ENCODE results near the gene CS. TPM values are rescaled to one million over a fixed set of nuclear protein-coding genes. Genes with fewer than 3 reads are reported as not detected.
"Not testable (repeated sequence)": the region's sequence is repeated elsewhere in the genome, so short reads cannot be mapped to it uniquely, and the experiment has no call there.

CS gene
- total RNA-seq, 1 experiment from 2014 or later, result 185 TPM

GRCh38 chr12:56304872-56305590 is 4.9 kb upstream of the CS start:
- DNase-seq, result no peak
- H3K27me3 ChIP-seq, result no peaks in the 10 kb centered on the region
- H3K4me1 ChIP-seq, result peaks cover 8% of the 10 kb centered on the region; the same call in 1 of the 2 replicates
- H3K36me3 ChIP-seq, result peaks cover 27% of the 10 kb centered on the region
- no peak overlapping the region for H3K27ac ChIP-seq
- no peak overlapping the region for H3K4me3 ChIP-seq
- H3K9me3 ChIP-seq (replicated peaks), result no peaks in the 10 kb centered on the region

DNA sequence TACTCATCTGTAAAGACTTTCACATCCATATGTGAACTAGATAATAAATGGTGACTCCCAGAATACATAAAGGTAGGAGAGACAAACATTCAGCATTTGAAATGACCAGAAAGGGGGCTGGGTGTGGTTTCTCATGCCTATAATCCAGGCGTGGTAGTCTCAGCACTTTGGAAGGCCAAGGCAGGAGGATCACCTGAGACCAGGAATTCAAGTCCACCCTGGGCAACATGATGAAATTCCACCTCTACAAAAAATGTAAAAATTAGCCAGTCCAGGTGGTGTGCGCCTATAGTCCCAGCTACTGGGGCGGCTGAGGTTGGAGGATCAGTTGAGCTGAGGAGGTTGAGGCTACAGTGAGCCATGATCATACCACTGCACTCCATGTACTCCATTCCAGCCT is 4.1 kb upstream of the CS start:
- Histone ChIP-seq H3K4me1 (peaks cover 8% of the 10 kb centered on the region; the same call in 1 of the 2 replicates), H3K4me3 (no peak overlapping the region), H3K36me3 (peaks cover 22% of the 10 kb centered on the region), H3K9me3 (replicated peaks) (no peaks in the 10 kb centered on the region), H3K27ac (no peak overlapping the region), H3K27me3 (no peaks in the 10 kb centered on the region)
- DNase-seq, result no peak

DNA sequence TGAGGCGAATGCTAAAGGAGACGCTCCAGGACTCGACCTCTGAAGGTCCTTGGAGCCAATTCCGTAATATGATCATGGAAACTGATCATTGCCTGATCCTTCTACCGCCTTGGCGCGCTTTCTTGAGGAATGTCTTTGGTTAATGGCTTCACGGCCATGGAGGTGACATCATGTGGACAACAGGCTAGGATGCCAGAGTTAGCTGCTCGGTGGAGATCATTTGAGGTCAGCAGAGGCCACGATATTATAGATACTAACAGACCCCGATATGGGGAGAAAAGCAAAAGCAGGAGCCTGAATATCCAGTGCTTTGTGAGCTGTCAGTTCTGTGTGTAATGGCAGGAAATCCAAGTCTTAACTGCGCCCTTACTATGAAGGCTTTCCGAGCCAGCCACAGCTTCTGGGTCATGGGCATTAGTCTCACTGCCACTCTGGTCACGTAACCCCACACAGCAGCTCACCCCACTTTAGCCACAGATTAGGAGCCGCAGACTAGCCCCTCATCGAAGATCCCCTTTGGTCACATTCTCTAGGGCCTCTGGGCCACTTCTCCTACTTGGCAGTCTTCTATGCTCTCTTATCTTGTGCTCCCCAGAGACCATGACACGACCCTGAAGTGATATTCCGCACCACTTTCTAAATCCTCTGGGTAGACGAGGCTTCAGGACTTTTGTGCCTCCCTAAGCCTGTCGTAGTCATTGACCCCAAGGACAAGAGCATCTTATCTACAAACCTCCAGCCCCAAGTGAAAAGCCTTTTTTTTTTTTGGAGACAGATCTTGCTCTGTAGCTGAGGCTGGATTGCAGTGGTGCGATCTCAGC is 724 bp upstream of the CS start:
- H3K36me3 ChIP-seq, result peaks cover 22% of the 10 kb centered on the region; the same call in 1 of the 2 replicates

GRCh38 chr12:56299308-56299852 is 750 bp downstream of the CS start:
- Histone ChIP-seq H3K9me3 (replicated peaks) (no peaks in the 10 kb centered on the region), H3K4me1 (peaks cover 10% of the 10 kb centered on the region; the same call in 1 of the 2 replicates), H3K27me3 (no peaks in the 10 kb centered on the region), H3K36me3 (peaks cover 22% of the 10 kb centered on the region; the same call in 1 of the 2 replicates), H3K27ac (peak overlapping the region; percentile 84), H3K4me3 (peak overlapping the region; percentile 85)
- DNase-seq, result no peak

More for the DNA sequence above, 724 bp upstream of the CS start:
- Histone ChIP-seq H3K4me3 (peak overlapping the region; percentile 85), H3K27ac (peak overlapping the region; percentile 84), H3K27me3 (no peaks in the 10 kb centered on the region), H3K9me3 (replicated peaks) (no peaks in the 10 kb centered on the region), H3K4me1 (peaks cover 10% of the 10 kb centered on the region; the same call in 1 of the 2 replicates)
- DNase-seq, result peak in 1 of 2 experiments; percentile 29

- no peak for DNase-seq
- Histone ChIP-seq H3K36me3 (peaks cover 25% of the 10 kb centered on the region; the same call in 1 of the 2 replicates), H3K4me1 (peaks cover 10% of the 10 kb centered on the region; the same call in 1 of the 2 replicates), H3K4me3 (peak overlapping the region; percentile 85), H3K27me3 (no peaks in the 10 kb centered on the region), H3K9me3 (replicated peaks) (no peaks in the 10 kb centered on the region), H3K27ac (no peak overlapping the region)
These were observed 1.3 kb downstream of the CS start for GRCh38 chr12:56298828-56299227.

GRCh38 chr12:56297400-56297799 is 2.7 kb downstream of the CS start:
- H3K36me3 ChIP-seq, result peaks cover 30% of the 10 kb centered on the region; the same call in 1 of the 2 replicates
- no peak overlapping the region for H3K27ac ChIP-seq
- H3K4me1 ChIP-seq, result peaks cover 10% of the 10 kb centered on the region; the same call in 1 of the 2 replicates
- H3K4me3 ChIP-seq, result no peak overlapping the region
- H3K9me3 ChIP-seq (replicated peaks), result no peaks in the 10 kb centered on the region
- no peak for DNase-seq
- H3K27me3 ChIP-seq, result no peaks in the 10 kb centered on the region

DNA sequence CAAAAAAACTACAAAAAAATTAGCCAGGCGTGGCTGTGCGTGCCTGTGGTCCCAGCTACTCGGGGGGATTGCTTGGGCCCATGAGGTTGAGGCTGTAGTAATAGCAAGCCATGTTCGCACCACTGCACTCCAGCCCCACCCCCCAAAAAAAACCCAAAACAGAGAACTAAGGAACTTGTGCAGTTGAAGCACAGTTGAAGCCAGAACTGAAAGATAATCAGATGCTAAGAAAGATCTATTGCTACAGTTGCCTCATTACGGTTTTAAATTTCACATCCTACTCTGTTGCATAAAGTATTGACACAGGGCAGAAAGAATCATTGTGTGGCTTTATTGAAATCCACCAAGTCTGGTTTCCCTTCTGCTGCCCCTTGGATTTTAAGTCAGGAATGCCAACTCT is 3.8 kb downstream of the CS start:
- no peak overlapping the region for H3K27ac ChIP-seq
- 0 out of 2 replicates have a peak, but pooled peaks cover 6% of the 10 kb centered on the region for H3K4me1 ChIP-seq
- peaks cover 37% of the 10 kb centered on the region for H3K36me3 ChIP-seq
- H3K4me3 ChIP-seq, result no peak overlapping the region
- DNase-seq, result no peak
- no peaks in the 10 kb centered on the region for H3K9me3 ChIP-seq (replicated peaks)
- no peaks in the 10 kb centered on the region for H3K27me3 ChIP-seq

- peaks cover 58% of the 10 kb centered on the region for H3K36me3 ChIP-seq
- H3K27me3 ChIP-seq, result no peaks in the 10 kb centered on the region
- H3K27ac ChIP-seq, result no peak overlapping the region
- 0 out of 2 replicates have a peak, but pooled peaks cover 2% of the 10 kb centered on the region for H3K4me1 ChIP-seq
- H3K9me3 ChIP-seq (replicated peaks), result no peaks in the 10 kb centered on the region
- H3K4me3 ChIP-seq, result no peak overlapping the region
- DNase-seq, result no peak
These were observed 6.3 kb downstream of the CS start for GRCh38 chr12:56293795-56294194.

DNA sequence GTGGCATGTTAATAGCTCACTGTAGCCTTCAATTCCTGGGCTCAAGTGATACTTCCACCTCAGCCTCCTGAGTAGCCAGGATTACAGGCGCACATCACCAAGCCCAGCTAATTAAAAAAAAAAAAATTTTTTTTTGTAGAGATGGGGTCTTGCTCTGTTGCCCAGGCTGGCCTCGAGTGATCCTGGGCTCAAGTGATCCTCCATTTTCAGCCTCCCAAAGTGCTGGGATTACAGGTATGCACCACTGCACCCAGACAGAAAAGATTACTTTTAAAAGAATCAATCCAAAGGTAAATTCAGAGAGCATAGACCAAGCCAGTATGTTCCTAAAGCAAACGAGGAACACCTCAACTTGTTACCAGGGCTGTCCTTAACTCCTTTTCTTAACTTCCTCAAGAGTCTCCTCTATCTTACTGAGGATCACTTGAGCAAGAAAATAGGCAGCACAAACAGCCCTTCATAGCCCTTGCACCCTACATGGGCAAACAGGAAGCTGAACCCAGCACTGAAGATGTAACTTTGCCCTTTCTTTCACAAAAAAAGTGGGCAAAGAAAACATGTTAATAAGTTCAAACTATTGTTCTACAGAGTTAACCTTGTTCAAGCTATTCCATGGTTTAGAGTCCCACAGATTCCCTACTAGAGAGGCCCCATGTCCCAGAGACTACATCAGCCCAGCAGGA is 11.3 kb downstream of the CS start:
- DNase-seq, result no peak
- no peaks in the 10 kb centered on the region for H3K4me1 ChIP-seq
- H3K27me3 ChIP-seq, result no peaks in the 10 kb centered on the region
- no peak overlapping the region for H3K27ac ChIP-seq
- H3K4me3 ChIP-seq, result no peak overlapping the region
- H3K36me3 ChIP-seq, result peaks cover 65% of the 10 kb centered on the region
- H3K9me3 ChIP-seq (replicated peaks), result no peaks in the 10 kb centered on the region

DNA sequence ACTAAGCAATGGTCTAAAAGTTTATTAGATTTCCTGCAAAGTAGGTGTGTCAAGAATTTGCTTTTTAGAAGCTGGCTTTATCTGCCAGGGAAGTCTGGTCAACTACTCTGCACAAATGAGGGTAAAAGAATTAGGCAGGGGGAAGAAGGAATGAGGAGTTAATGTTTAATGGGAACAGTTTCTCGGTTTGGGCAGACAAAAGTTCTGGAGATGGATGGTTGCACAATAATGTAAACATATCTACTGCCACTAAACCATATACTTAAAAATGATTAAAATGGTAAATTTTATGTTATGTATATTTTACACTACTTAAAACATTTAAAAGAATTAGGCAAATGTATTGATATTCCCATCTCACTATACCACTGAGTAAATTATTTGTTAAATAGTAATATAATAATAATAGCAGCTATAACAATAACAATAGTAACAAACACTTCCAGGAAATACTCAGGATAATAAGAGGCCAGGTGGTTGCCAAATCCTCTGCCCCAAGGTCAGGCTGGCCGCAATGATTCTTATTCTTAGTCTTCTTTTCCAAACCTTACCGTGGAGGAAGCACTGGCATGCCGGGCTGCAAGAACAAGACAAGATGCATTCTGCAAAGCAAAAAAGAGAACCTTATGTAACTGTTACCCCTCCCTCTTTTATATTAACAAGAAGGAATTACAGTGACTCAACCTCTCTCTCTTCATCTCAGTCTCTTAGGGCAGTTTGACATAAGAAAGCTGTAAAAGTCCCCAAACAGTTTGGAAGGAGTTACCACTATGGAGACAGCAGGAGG is 13.9 kb downstream of the CS start:
- H3K27me3 ChIP-seq, result no peaks in the 10 kb centered on the region
- peaks cover 76% of the 10 kb centered on the region for H3K36me3 ChIP-seq
- no peak for DNase-seq
- H3K27ac ChIP-seq, result no peak overlapping the region
- no peaks in the 10 kb centered on the region for H3K4me1 ChIP-seq
- no peaks in the 10 kb centered on the region for H3K9me3 ChIP-seq (replicated peaks)
- H3K4me3 ChIP-seq, result no peak overlapping the region

- not testable (repeated sequence) for H3K27me3 ChIP-seq; DNase-seq; H3K27ac ChIP-seq; H3K9me3 ChIP-seq (replicated peaks); H3K4me3 ChIP-seq; H3K4me1 ChIP-seq
- H3K36me3 ChIP-seq, result peaks cover 77% of the 10 kb centered on the region
These were observed 15.9 kb downstream of the CS start for GRCh38 chr12:56284263-56284662.

DNA sequence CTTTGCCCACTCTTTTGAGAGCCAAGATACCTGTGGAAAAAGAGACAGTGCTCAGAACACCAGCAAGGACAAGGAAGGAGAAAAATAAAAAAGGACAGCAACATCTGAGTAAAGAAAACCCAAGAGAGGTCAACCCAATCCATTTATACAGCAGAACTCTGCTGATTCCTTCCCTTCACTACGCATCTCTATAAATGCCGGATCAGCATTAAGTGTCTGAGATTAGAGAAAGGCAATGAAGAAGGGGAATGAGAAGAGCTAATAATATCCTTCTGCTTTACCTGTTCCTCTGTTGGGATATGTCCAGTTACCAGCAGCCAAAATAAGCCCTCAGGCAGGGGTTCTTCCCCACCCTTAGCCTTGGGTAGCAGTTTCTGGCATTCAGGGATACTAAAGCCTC is 17.6 kb downstream of the CS start:
- no peak for DNase-seq

GRCh38 chr12:56282030-56282429 is 18.1 kb downstream of the CS start:
- DNase-seq, result no peak
- Histone ChIP-seq H3K9me3 (replicated peaks) (no peaks in the 10 kb centered on the region), H3K4me3 (no peak overlapping the region), H3K36me3 (peaks cover 83% of the 10 kb centered on the region), H3K4me1 (no peaks in the 10 kb centered on the region), H3K27me3 (no peaks in the 10 kb centered on the region), H3K27ac (no peak overlapping the region)

More for the DNA sequence above, 17.6 kb downstream of the CS start:
- peaks cover 82% of the 10 kb centered on the region for H3K36me3 ChIP-seq
- H3K27ac ChIP-seq, result no peak overlapping the region
- H3K9me3 ChIP-seq (replicated peaks), result no peaks in the 10 kb centered on the region
- H3K27me3 ChIP-seq, result no peaks in the 10 kb centered on the region
- no peaks in the 10 kb centered on the region for H3K4me1 ChIP-seq
- no peak overlapping the region for H3K4me3 ChIP-seq

DNA sequence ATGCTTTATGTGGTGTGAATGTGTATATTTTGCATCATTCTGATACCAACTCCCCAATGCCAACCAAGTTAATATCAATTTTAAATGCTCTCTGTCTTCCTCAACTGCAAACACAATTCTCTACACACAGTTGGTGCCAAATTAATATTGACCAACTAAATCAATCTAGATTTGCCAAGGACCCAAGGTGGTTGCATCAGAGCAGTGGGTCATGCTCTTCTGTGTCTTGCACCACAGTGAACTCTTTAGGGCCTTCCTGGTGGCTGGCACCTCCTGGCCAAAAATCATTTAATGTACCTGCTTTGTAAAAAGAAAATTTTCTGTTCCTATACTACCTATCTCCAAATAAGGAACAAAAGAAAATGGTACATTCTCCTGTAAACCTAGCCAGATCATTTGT is 19.3 kb downstream of the CS start:
- H3K27ac ChIP-seq, result no peak overlapping the region
- H3K36me3 ChIP-seq, result peaks cover 81% of the 10 kb centered on the region

More for the DNA sequence above, 19.3 kb downstream of the CS start:
- DNase-seq, result no peak
- Histone ChIP-seq H3K27me3 (no peaks in the 10 kb centered on the region), H3K4me1 (no peaks in the 10 kb centered on the region), H3K9me3 (replicated peaks) (no peaks in the 10 kb centered on the region), H3K4me3 (no peak overlapping the region)

All from SJCRH30 (cell line).